AG04450 (cell line): ENCODE measurements around the gene FUS. TPM values are rescaled to one million over a fixed set of nuclear protein-coding genes. Genes with fewer than 3 reads are reported as not detected.

Experiments
- CTCF ChIA-PET: fragments of 300-600, 350-600 bp; formaldehyde crosslinking; extraction: SDS; loops from one replicate; lab custom pipeline; 2022; ENCODE audit warnings: antibody characterized with exemption, inconsistent platforms; lab: Charles Lee
- POLR2A ChIA-PET: fragments of 350-600 bp; formaldehyde crosslinking; extraction: SDS; loops from one replicate; lab custom pipeline; 2021; ENCODE audit warnings: antibody characterized with exemption, inconsistent platforms; lab: Yijun Ruan, JAX
- DNase-seq: peaks from one replicate; pipeline ENCODE4 v3.0.0-alpha.2; 2011; ENCODE audit warnings: low read depth, low spot score
- H3K27ac ChIP-seq: one replicate; pipeline ENCODE4 v1.5.1; 2012; ENCODE audit warnings: low read depth, low read length, control low read depth
- H3K27me3 ChIP-seq: one replicate; pipeline ENCODE4 v1.6.0; 2012; ENCODE audit warnings: low read length; ENCODE audit not compliant: control insufficient read depth, insufficient read depth
- H3K4me3 ChIP-seq: 2 replicates; pipeline ENCODE4 v1.5.1; 2011; ENCODE audit warnings: mild to moderate bottlenecking, low read depth, low read length, control low read depth
- H3K9me3 ChIP-seq: 2 replicates; pipeline ENCODE4 v1.5.1; 2012; ENCODE audit warnings: low read length; ENCODE audit not compliant: control insufficient read depth, insufficient read depth
- CTCF ChIP-seq: IDR thresholded peaks from 2 replicates; pipeline ENCODE4 v1.5.1; 2011; ENCODE audit warnings: low read depth, low read length, control low read depth, inconsistent platforms
- polyA plus RNA-seq: library from polyadenylated mRNA; depleted of rRNA; stranded (reverse); fragments of >200 nt; gene quantifications from 2 replicates; pipeline ENCODE4 v1.2.3, GENCODE V29; 2011

FUS gene
- polyA plus RNA-seq, 1 experiment: 166 TPM

- Histone ChIP-seq H3K4me3 (no peak overlapping the region), H3K27me3 (peaks cover 2% of the 10 kb centered on the region), H3K27ac (no peak overlapping the region), H3K9me3 (no peaks in the 10 kb centered on the region)
- TF ChIP-seq CTCF: no peak
- DNase-seq: no peak
- ChIA-PET CTCF (interaction anchor here (1.8 kb wide), 1 partner anchor 10 kb away, joined by 13 read pairs; no protein-coding TSS in a partner anchor), POLR2A (interaction anchor here (1.3 to 1.7 kb wide), 2 partner anchors 10 to 15 kb away, joined by 3 read pairs; partner anchors contain the start of gene KAT8)
These were observed 47.5 kb upstream of the FUS start for GRCh38 chr16:31132303-31132979.

GRCh38 chr16:31133046-31133501, 46.9 kb upstream of the FUS start:
- no peak overlapping the region for H3K4me3 ChIP-seq
- ChIA-PET POLR2A (interaction anchor here (1.7 to 1.8 kb wide), 2 partner anchors 9 to 15 kb away, joined by 3 to 4 read pairs; partner anchors contain the start of gene KAT8), CTCF (interaction anchor here (1.8 kb wide), 1 partner anchor 9 kb away, joined by 13 read pairs; no protein-coding TSS in a partner anchor)
- peaks cover 2% of the 10 kb centered on the region for H3K27me3 ChIP-seq
- DNase-seq: no peak
- H3K9me3 ChIP-seq: no peaks in the 10 kb centered on the region
- TF ChIP-seq CTCF: no peak
- H3K27ac ChIP-seq: no peak overlapping the region

- H3K27me3 ChIP-seq: peaks cover 2% of the 10 kb centered on the region
- CTCF ChIA-PET: interaction anchor here (1.8 kb wide), 1 partner anchor 8 kb away, joined by 13 read pairs; no protein-coding TSS in a partner anchor
- no peak for TF ChIP-seq CTCF
- H3K4me3 ChIP-seq: no peak overlapping the region
- DNase-seq: no peak
- H3K27ac ChIP-seq: no peak overlapping the region
- H3K9me3 ChIP-seq: no peaks in the 10 kb centered on the region; the same call in 1 of the 2 replicates
- POLR2A ChIA-PET: interaction anchor here (1.5 to 1.8 kb wide), 2 partner anchors 16 to 45 kb away, joined by 3 to 4 read pairs; partner anchors contain the start of genes FUS and KAT8
These were observed 45.8 kb upstream of the FUS start for GRCh38 chr16:31134091-31134571.

- ChIA-PET POLR2A (interaction anchor here (1.5 to 1.8 kb wide), 2 partner anchors 17 to 45 kb away, joined by 3 to 4 read pairs; partner anchors contain the start of genes FUS and KAT8), CTCF (no interaction called here)
- no peak overlapping the region for H3K4me3 ChIP-seq
- peaks cover 2% of the 10 kb centered on the region for H3K27me3 ChIP-seq
- DNase-seq: no peak
- no peak overlapping the region for H3K27ac ChIP-seq
- no peaks in the 10 kb centered on the region; the same call in 1 of the 2 replicates for H3K9me3 ChIP-seq
- TF ChIP-seq CTCF: no peak
These were observed 45.1 kb upstream of the FUS start for GRCh38 chr16:31134625-31135534.
